Inflammatory macrophage (primary cell): ENCODE data around the gene ST3GAL5.
"Not testable (repeated sequence)": the region's sequence is repeated elsewhere in the genome, so short reads cannot be mapped to it uniquely, and the experiment has no call there.

Source experiments
- DNase-seq, 2 donors: peaks; one replicate each; pipeline ENCODE4 v3.0.0-alpha.2; 2020 to 2022

ST3GAL5 gene

GRCh38 chr2:85917887-85918795 lies 29.4 kb upstream of the ST3GAL5 start:
- no peak for DNase-seq

DNA sequence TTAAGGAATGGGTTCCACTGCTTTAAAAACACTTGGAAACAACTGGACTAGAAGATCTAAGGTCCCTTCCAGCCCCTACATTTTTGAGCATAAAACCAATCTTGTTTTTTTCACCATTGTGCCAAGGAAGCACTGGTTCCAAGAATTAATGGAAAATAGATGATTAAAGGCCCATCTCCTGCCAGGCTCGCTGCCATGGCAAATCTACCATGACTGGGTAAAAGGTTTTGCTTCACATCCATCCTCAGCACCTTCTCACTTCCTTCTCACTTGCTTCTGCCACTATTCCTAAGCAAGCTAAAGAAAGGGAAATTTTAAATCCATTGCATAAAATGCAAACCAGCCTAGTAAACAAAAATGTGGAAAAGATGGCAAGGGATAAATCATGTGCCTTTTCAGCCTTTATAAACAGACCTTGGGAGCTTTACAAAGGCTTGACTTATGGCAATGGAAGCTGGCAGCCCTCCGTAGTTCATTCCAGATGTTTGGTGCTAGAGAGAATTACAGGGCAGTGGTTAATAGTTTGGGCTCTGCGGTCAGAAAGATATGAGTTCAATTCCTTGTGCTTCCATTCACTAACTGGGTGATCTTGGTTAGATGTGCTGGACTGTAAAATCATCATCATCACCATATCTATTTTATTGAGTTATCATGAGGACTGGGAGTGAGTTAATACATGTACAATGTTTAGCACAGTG lies 27.0 kb upstream of the ST3GAL5 start:
- no peak for DNase-seq

GRCh38 chr2:85914922-85915321 lies 26.1 kb upstream of the ST3GAL5 start:
- DNase-seq: no peak

DNA sequence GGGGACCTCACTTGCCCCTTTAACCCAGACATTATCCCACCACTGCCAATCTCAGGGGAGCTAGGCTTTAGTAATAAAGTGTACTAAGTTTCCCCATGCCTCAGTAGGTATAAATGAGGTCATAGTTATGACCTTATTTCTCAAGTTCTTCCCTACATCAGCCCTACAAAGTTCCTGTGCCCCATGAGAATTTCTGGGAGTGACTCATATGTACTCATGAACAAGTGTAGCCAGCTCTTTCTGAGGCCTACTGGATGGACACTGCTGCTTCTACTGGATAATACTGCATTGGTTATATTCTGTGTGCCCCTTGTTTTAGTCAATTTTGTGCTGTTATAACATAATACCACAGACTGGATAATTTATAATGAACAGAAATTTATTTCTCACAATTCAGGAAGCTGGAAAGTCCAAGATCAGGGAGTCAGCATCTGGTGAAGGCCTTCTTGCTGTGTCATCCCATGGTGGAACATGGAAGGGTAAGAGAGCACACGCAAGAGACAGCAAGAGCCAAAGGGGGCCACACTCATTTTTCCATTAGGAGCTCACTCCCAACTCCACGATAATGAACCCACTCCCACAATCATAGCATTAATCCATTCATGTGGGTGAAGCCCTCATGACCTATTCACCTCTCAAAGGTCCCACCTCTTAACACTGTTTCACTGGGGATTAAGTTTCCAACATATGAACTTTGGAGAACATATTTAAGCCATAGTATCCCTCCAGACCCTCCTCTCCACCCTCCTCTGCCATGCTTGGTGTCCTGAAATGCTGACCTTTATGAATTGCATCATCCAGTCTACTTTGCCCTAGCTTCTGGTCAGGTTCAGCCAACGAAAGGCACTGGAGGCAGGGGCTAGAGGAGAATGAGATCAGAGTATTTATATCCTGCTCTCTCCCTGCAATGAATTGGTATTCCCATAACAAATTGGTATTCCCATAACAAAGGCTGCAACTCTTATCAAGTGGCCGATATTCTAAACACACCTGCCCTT lies 25.4 kb upstream of the ST3GAL5 start:
- DNase-seq: peak; percentile 9 to 47

- peak in 1 of 2 donors; percentile 66 for DNase-seq
Measured at GRCh38 chr2:85911814-85912692, 23.3 kb upstream of the ST3GAL5 start.

GRCh38 chr2:85911097-85911496 lies 22.3 kb upstream of the ST3GAL5 start:
- no peak for DNase-seq

- DNase-seq: no peak
Measured at GRCh38 chr2:85909005-85909404, 20.2 kb upstream of the ST3GAL5 start.

DNA sequence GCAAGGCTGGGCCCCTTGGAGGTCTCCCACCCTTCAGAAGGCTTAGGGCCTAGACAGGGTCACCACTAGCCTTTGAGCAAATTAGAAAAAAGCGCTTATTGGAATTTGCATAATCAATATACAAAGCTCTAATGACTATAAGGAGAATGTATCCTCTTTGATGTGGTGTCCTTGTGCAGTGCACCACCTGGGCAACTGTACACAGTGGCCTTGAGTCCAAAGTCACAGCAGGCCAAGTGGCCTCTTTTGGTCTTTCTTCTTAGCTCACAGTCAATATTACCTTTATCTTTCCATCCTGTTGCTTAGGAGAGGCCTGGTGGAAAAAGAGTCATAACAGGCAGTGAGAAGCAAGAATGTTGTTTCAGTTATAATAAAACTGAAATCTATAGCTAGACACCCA lies 19.7 kb upstream of the ST3GAL5 start:
- no peak for DNase-seq

- DNase-seq: peak in 1 of 2 donors; percentile 53
Measured at GRCh38 chr2:85907671-85908157, 18.9 kb upstream of the ST3GAL5 start.

- no peak for DNase-seq
Measured at GRCh38 chr2:85906748-85907147, 18.0 kb upstream of the ST3GAL5 start.

DNA sequence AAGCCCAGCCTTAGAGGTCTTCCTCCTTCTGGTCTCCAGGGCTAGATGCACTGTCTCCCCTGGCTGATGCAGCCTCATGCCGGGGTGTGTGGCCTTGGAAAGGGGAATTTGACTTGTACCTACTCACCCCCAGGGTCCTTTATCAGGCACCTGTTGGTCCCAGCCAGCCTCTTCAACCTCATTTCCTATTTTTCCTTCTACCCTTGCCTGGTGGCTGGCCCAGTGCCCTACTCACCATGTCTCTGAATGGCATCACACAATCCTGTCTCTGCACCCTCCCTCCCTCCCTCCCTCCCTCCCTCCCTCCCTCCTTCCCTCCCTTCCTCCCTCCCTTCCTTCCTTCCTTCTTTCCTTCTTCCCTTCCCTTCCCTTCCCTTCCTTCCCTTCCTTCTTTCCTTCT lies 17.1 kb upstream of the ST3GAL5 start:
- DNase-seq: no peak

DNA sequence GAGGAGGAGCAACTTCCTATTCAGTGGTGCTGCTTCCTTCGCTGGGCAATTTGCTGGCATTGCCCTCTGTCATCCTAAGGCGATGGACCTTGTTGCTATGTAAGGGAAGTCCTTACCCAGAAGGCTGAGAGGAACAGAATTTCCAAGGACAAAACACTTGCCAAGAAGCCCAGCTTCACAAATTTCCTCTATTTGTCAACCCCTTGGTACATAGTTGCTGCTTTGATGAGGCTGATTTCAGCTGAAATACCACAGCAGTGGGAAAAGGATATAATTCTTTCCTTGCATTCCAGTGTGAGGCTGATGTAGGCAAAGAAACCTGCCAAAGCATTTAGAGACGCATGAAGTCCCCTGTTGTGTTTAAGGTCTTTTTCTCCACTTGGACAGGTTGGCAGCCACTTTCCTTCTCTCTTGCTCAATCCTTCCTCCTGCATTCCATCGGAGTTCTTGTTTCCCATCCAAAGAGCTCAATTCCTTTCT lies 16.4 kb upstream of the ST3GAL5 start:
- DNase-seq: no peak

DNA sequence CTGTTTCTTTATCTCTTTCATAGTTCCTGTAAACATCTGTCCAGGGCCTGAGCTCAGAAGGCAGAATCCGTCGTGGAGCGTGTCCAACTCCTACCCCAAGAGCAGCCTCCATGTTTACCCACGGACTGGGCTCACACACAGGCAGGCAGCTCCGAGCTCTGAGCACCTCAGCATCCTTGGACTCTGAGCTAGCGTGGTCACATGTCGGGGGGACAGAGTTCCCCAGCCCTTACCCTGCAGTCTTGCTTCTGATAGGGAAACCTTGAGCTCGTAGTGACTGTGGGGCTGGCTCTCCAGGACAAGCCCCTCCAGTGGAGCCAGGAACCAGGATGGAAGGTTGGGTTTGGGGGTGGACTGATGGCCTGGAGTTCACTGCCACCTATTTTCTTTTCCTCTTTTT lies 15.1 kb upstream of the ST3GAL5 start:
- no peak for DNase-seq

DNA sequence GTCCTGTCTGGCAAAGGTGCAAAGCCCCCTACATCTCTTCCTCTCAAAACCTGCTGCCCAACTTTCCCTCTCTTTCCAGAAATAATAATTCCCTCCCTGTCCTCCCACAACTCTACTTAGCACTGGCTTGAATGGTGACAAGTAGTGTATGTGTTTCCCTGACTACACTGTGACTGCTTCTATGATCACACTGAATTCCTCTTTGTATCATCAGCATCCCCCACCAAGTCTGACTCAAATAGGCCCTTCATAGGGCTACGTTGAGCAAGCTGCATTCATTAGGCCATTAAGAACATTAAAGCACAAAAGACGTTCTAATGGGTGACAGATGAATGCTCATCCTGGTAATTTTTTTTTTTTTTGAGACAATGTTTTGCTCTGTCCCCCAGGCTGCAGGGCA lies 13.7 kb upstream of the ST3GAL5 start:
- no peak for DNase-seq

- no peak for DNase-seq
Measured at GRCh38 chr2:85901155-85901554, 12.4 kb upstream of the ST3GAL5 start.

- DNase-seq: no peak
Measured at GRCh38 chr2:85900366-85900765, 11.6 kb upstream of the ST3GAL5 start.

- no peak for DNase-seq
Measured at GRCh38 chr2:85899849-85900248, 11.1 kb upstream of the ST3GAL5 start.

DNA sequence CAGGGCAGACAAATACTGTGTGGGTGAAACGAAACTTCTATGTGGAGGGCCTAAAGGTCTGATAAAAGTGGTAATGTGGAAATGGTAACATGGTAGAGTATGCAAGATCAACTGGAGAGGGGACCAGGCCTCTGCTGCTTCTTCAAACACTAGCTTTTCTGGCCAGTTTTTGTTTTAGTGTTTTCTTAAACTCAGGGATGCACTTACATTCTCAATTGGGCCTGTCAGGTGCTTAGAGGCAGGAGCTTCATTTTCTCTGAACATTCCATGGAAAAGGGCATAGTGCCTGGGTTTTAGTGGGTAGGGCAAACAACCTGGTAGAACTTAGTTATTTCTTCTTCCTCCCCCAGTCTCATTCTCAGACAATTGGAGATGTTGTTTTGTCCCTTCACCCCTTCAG lies 10.5 kb upstream of the ST3GAL5 start:
- DNase-seq: no peak

- DNase-seq: no peak
Measured at GRCh38 chr2:85898881-85899280, 10.1 kb upstream of the ST3GAL5 start.

DNA sequence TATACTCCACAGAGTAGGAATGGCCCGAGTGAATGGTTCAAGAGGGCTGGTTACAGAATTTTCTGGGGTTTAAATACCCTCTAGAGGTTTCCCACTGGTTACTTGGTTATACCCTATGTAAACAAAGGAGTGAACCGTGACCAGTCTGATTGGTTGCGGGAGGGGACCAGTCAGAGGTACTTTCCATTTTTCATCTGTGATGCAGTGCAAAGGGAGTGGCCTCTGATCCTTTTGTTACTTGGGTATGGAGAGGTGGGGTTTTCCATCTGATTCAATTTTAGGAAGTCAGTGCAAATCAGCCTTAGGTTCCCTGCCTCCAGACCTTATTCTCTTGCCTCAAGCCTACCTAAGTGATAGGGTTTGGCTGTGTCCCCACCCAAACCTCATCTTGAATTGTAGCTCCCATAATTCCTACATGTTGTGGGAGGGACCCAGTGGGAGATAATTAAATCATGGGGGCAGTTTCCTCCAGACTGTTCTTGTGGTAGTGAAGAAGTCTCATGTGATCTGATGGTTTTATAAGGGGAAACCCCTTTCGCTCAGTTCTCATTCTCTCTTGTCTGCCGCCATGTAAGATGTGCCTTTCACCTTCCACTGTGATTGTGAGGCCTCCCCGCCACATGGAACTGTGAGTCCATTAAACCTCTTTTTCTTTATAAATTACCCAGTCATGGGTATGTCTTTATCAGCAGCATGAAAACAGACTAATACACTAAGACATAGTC lies 5.9 kb upstream of the ST3GAL5 start:
- DNase-seq: not testable (repeated sequence)
